HG03175 (cell line): ENCODE results near the gene CACNG4.

Experiments used
- ATAC-seq: cut with Tn5 transposase; IDR thresholded peaks from one replicate; pipeline ENCODE4 v1.9.1; 2021; ENCODE audit warnings: mild to moderate bottlenecking, moderate library complexity; ENCODE audit not compliant: unreplicated experiment

Gene CACNG4

DNA sequence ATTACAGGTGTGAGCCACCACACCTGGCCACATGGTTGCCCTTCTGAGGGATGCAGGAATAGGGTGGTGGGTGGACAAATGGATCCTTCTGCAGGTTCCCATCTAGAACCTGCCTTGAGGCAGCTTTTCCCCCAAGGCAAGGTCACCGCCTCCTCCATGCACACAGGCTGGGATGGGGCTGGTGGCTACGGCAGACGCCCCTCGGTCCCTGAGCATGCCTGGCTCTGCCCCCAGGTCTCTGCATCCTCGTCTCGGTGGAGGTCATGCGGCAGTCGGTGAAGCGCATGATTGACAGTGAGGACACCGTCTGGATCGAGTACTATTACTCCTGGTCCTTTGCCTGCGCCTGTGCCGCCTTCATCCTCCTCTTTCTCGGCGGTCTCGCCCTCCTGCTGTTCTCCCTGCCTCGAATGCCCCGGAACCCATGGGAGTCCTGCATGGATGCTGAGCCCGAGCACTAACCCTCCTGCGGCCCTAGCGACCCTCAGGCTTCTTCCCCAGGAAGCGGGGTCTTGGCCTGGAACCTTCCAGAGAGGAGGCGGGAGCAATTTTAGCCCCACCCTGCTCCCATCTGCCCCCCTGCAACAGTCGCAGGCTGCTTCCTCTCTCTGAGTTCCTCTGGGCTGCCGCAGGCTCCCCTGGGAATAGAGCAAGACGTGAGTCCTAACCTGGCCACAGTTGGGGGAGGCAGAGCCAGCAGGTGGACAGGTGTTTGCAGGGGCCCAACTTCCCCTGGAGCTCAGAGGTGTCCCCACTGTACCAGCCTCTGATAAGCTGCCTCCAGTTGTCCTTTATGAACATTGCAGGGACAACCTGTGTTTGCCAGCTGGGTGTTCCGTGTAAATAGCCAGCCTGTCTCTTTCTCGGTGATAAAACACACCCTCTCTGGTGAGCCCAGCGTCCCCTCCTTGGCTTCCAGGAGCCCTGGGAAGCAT is 91.6 kb downstream of the CACNG4 start:
- ATAC-seq = no peak

DNA sequence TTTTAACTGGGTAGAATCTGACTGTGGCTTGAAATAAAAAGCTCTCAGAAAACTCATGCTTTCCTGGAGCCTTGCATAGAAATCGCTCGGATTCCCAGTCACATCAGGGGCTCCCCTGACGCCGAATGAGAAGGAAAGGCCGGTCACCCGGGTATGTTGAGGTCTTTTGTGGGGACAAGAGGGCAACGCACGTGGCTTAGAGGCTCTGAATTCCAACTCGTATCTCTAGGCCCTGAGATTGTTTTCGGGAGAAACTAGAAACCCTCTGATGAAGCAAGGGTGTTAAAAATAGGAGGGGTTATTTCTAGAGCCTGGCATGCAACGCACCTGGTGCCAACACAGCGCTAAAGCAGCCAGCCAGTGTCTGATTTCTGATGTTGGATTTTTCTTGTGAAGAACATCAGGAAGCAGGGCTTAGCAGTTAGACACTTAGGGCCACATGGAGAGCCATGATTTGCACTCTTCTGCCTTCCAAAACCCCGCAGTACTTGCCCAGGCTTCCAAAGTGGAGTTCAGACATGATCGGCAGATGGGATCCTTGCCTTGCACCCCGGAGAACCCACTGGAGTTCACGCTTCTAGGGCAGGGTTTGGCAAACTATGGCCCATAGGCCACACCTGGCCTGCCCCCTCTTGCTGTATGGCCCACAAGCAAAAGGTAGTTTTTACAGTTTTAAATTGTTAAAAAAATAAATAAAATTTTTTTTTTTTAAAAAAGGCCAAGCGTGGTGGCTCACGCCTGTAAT is 92.4 kb downstream of the CACNG4 start:
- no peak for ATAC-seq

DNA sequence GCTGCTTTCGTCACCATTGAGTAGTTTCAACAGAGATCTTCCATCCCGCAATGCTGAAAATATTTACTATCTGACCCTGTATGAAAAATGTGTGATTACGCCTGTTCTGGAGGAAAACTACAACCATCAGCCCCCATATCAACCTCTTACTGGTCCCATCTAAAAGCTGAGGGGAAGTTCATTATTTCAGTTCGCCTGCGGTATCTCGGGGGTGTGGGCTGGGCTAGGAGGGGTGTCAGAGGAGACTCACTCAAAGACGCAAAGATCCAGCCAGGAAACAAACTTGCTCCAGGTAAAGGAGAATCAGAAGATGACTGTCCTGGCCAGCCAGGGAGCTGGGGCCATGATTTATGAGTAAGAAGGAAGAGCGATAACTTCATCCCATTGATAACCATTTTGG is 93.5 kb downstream of the CACNG4 start:
- ATAC-seq = no peak

DNA sequence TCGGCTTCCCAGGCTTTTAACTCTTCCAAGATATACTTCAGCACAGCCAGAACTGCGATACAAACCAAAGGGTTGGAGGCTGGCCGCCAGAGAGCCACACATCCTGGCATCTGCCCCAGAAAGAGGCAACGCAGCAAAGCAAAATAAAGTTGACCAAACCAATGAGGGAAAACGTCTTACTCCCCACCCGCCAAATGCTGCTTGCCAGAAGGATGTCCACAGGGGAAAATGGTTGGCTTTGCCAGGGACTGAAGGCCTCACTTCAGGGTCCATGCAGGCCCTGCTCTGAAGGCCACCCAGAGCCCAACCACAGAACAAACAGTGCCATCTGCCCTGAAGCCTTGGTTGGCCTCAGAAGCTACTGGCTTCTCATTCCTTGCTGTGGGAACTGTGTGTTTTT is 94.9 kb downstream of the CACNG4 start:
- no peak for ATAC-seq

DNA sequence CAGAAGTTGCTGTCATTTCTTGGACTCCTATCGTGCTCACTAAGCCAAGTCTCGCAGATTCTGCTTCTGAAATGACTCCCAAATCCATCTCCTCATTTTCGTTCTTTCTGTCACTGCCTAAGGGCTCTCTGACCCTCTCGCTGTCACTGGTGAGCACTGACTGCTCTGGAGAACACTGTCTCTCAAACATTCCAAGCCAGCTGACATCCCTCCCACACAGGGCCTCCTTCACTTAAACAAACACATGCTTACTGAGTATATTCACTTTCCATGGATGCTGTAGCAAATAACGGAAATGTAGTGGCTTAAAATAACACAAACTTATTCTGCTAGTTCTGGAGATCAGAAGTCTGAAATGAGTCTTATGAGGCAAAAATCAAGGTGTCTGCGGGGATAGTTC is 98.6 kb downstream of the CACNG4 start:
- ATAC-seq = no peak

DNA sequence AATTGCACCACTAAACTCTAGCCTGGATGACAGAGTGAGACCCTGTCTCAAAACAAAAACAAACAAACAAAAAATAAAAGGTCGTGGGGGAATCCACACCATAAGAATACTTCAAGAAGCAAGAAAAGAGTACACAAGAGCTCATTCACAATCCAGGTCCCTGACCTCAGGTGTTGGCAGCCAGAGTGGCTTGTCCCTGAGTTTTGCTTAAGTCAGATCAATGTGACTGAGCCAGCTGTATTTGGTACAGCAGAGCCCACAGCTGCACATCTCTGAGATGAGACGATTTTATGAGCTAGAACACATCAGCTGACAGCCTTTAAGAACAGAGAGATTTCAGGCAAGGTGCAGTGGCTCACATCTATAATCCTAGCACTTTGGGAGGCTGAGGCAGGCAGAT is 102.2 kb downstream of the CACNG4 start:
- no peak for ATAC-seq

DNA sequence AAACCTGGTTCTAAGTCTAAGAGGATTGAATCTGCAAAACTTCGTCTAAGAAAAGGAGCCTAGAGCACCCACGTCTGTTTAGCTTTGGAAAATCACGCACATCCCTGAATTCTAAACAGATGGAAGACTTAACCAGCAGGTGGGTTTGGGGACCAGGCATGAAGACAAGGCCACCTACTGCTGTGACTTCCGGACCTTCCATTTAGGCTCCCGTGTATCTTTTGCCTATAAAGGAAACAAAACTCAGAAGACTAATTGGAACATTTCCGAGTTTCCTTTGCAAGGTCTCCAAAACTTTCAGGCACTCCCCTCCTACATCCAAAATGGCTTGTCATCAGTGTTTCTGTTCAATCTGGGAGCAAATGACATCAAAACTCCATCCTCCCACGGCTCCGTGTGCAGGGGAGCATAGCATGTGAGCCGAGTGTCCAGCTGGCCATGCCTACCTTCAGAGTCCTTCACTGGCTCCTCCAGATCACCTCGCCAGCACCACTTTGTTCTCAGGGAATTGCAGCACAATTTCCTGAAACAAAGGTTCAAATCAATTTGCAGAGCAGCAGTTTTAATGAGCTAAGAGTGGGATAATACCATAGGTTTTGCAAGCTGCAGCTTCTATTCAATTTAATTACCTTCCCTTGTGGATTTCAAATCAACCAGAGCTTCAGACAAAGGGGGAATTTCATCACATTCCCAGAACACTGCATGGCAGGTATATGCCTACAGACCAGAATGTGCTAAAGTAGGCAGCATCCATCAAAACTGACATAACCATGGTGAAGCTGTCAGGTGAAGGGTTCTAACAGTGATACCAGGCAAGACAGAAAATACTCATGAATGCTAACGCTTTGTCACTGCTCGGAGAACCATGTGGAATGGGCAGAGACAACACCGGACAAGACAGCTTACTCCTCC is 103.3 kb downstream of the CACNG4 start:
- no peak for ATAC-seq

DNA sequence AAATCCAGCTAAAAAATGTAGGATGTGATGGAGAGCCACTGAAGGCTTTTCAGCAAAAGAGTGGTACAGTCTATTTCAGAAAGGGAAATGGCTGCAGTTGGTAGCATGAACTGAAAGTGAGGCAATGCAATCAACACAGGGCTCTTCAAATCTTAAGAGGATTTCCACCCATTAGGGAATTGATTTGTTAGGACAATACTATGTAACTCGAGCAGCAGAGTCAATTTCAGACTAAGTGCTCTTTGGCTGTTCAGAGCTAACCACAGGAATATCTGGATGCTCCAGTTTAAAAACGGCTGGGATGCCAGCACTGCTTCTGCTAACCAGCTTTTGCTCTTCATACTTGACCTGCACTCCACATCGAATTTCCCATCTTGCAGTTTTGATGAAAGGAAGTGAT is 104.5 kb downstream of the CACNG4 start:
- no peak for ATAC-seq

DNA sequence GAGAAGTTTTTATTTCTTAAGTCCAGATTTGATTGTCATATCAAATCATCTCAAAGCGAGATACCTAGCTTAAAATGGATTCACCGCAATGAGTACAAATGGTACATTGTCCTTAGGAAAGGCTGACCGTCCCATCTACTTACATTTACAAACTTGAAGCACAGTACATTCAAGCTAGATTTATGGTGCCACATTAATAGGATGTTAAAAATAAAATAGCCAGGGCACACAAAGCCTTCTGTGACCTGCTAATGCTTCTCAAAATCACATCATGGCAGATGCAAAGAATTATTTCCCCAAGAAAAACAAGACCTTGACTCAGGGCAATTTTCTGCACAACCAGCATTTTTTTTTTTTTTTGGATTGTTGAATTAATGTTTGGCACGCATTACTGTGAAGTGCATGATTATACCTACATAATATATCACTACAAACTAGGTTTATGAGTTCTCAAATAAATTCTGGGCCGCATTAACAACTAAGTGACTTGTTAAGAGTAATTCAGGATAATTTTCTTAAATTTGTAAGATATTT is 105.2 kb downstream of the CACNG4 start:
- no peak for ATAC-seq

DNA sequence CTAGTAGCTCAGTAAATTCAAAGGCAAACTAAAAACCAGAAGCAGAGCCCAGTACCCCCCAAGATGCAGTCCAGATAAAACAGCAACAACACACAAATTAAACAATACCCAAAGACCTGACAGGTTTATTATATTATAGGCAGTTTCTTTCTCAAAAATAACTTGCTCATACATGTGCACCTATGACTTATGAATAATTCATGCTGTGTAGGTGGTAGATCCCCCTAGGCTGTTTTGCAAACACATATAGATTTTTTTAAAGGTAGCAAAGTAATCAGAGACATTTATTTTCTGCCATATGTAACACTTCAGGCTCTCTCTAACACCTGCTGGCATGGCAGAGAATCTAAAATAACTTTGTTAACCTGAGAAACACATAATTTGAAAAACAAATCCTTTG is 107.1 kb downstream of the CACNG4 start:
- no peak for ATAC-seq

DNA sequence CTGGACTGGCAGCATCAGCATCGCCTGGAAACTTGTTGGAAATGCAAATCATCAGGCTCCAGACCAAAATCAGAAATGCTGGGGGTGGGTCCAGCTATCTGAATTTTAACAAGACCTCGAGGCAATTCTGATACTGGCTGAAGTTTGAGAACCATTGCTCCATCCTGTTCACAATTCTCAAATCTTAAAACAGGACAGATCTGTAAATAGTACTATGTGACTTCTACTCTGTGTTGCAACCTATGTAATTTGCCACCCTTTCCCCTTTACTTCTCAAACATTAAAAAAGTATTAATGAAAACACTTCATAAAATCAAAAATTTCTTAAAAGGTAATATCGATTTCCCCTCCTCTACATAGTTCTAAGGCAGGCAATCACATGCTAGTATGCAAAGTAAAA is 108.4 kb downstream of the CACNG4 start:
- ATAC-seq = no peak

DNA sequence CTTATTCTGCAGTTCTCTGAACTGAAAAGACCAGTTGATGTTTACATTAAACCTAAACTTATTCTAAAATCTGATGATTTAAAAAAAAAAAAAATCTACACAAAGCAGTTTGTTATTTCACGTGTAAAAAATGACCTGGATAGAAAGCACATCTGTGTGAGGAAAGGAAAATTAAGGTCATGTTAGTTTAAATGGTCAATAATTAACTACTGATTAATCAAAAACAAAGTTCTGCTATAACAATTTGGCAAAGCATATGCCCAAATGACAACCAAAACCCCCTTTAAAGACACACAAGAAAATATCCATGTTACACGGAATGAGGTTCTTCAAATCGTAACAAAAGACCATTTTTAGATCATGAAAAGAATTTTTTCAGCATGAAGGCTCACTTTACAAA is 110.3 kb downstream of the CACNG4 start:
- ATAC-seq = no peak

DNA sequence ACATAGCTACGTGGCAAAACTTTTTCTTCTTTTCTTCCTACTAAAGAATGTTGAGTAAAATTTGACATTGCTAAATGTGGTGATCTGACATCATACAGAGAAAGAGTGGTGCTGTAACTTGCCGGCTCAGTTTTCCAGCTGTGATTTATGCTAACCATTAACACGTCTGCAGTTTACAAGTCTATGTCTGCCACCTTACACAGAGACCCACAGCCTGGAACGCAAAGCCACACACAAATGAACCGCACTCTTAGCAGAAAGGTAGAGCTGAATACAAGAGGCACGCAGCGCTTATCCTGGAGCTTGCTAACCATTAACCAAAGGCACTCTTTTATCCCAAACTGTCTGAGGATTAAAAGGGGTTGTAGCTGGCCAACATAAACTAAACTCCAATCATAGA is 111.8 kb downstream of the CACNG4 start:
- ATAC-seq = no peak

DNA sequence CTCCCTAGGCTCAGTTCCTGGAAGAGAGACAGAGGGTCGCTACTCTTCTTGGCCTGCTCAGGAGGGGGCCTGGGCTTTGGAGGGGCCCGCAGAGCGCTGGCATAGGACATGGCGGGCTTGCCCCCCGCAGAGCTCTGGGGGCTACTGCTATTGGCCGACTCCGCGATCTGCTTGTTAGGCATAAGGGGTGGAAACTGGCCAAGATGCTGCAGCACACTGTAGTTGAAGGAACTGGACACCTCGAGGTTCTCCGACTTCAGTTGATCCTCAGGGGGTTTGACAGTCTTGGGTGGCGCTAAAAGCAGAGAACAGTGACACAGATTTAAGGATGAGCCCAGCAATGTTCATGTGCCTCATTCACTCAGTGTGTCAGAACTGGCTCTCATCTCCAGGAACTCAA is 113.8 kb downstream of the CACNG4 start:
- no peak for ATAC-seq

DNA sequence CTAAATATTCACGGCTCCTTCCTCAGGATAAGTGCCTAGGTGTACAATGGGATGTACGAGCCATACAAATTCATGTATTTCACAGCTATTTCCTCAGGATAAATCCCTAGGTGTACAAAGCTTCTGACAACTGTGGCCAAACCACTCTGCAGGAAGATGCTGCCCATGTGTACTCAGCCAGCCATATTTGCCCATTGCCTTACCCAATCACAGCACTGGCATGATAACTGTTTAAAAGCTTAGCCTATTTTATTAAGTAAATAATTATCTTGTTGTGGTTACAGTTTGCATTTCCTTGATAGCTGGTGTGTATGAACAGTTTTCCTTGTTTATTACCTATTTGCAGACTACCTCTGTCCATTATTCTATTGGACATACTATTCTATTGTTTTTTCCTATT is 115.0 kb downstream of the CACNG4 start:
- ATAC-seq = no peak

DNA sequence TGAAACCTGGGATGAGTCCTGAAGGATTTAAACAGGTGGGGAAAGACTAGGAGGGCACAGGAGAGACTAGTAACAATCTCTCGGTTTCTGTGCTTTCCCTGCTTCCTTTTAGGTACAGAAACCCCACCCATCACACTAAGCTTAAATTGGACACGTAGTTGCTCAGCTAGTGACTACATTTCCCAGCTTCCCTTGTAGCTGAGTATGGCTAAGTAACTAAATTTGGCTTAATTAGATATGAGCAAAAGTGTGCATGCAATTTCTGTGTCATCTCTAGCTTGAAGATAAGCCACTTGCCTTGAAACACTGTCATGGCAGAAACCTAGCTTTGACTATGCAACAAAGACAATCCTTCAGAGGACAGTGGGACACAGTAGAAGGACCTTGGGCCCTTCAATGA is 116.3 kb downstream of the CACNG4 start:
- no peak for ATAC-seq

DNA sequence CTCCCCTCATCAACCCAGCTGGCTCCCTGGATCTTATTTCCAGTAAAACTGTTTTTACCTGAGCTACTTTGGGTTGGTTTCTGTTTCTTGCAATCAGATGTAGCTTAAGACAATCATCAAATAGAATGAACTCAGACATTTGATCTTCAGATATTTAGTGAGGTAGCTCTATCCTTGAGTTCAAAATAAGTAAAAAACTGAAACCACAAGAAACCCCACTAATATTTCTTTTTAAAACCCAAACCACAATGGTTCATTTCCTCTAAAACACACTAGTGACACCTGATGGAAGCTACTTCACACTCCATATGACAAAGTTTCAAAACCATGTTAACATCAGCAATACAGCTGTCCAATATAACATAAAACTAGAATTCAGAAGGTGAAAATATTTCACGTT is 117.6 kb downstream of the CACNG4 start:
- peak; percentile 80 for ATAC-seq
